ENCODE results near the gene RIN2.

Gene RIN2

GRCh38 chr20:19723051-19723450 lies 35.0 kb upstream of the RIN2 start:
- Histone ChIP-seq H3K27me3 (ENCODE audit: low read length) (no peaks in the 10 kb centered on the region), H3K9ac (ENCODE audit: low read length) (no peak overlapping the region)

DNA sequence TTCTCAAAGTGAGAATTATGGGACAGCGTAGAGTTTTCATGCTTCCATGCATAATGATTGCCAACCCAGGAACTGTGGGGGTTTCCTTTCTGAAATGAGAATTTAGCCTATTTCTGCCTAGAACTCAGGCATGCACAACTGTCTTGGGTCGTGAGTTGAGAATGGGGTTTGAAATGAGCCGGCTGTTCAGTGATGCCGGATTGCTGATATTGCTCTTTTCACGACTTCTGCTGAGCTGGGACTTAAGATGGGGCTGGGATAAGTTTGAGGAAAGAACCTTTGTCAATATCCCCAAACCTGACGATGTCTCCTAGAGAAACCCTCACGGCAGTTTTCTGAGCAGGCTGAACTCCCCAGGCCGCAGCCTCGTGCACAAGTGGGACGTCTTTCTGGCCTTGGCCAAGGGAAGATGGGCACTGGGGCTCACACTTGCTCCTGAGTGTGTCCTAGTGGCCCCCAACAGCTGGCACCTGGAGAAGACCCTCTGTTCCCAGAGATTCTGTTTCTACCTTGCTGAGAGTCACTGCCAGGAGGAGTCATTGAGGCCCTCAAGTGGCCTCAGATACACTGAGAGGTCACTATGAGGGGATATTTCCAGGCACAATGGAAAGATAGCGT lies 34.1 kb upstream of the RIN2 start:
- Histone ChIP-seq H3K4me3 (ENCODE audit: insufficient read depth, low read length, poor library complexity, severe bottlenecking) (no peak overlapping the region), H3F3A (ENCODE audit: insufficient read depth) (no peaks in the 10 kb centered on the region), H3K27me3 (ENCODE audit: low read length) (no peaks in the 10 kb centered on the region), H3K9ac (ENCODE audit: low read length) (no peak overlapping the region), H2AFZ (ENCODE audit: low read depth, low read length, severe bottlenecking) (no peak overlapping the region), H3K9me3 (ENCODE audit: insufficient read depth, low read length) (no peaks in the 10 kb centered on the region), H3K79me2 (ENCODE audit: insufficient read depth, low read length) (no peaks in the 10 kb centered on the region), H3K4me2 (ENCODE audit: low read depth, low read length, poor library complexity, severe bottlenecking) (no peak overlapping the region), H3K27ac (ENCODE audit: low read depth, low read length) (no peak overlapping the region), H4K20me1 (ENCODE audit: low read depth, low read length) (no peaks in the 10 kb centered on the region), H3K9me2 (replicated peaks; ENCODE audit: insufficient read depth, low read length) (no peaks in the 10 kb centered on the region), H3K36me3 (ENCODE audit: low read length) (no peaks in the 10 kb centered on the region)
- TF ChIP-seq EZH2phosphoT487 (conservative IDR thresholded peaks at IDR 0.05; ENCODE audit: low read length), result no peak
- TF ChIP-seq CTCF (IDR thresholded peaks at IDR 0.05; ENCODE audit: insufficient read depth, low read length, poor library complexity, severe bottlenecking), result no peak

More at GRCh38 chr20:19723051-19723450, 35.0 kb upstream of the RIN2 start:
- Histone ChIP-seq H2AFZ (ENCODE audit: low read depth, low read length, severe bottlenecking) (no peak overlapping the region), H3K36me3 (ENCODE audit: low read length) (no peaks in the 10 kb centered on the region), H4K20me1 (ENCODE audit: low read depth, low read length) (no peaks in the 10 kb centered on the region), H3F3A (ENCODE audit: insufficient read depth) (no peaks in the 10 kb centered on the region), H3K9me2 (replicated peaks; ENCODE audit: insufficient read depth, low read length) (no peaks in the 10 kb centered on the region), H3K27ac (ENCODE audit: low read depth, low read length) (no peak overlapping the region), H3K4me3 (ENCODE audit: insufficient read depth, low read length, poor library complexity, severe bottlenecking) (no peak overlapping the region), H3K9me3 (ENCODE audit: insufficient read depth, low read length) (no peaks in the 10 kb centered on the region), H3K4me2 (ENCODE audit: low read depth, low read length, poor library complexity, severe bottlenecking) (no peak overlapping the region), H3K79me2 (ENCODE audit: insufficient read depth, low read length) (no peaks in the 10 kb centered on the region)
- TF ChIP-seq CTCF (IDR thresholded peaks at IDR 0.05; ENCODE audit: insufficient read depth, low read length, poor library complexity, severe bottlenecking), result no peak

- Histone ChIP-seq H4K20me1 (ENCODE audit: low read depth, low read length) (no peaks in the 10 kb centered on the region), H2AFZ (ENCODE audit: low read depth, low read length, severe bottlenecking) (no peak overlapping the region), H3F3A (ENCODE audit: insufficient read depth) (no peaks in the 10 kb centered on the region), H3K9me3 (ENCODE audit: insufficient read depth, low read length) (no peaks in the 10 kb centered on the region), H3K9me2 (replicated peaks; ENCODE audit: insufficient read depth, low read length) (no peaks in the 10 kb centered on the region), H3K9ac (ENCODE audit: low read length) (no peak overlapping the region), H3K27ac (ENCODE audit: low read depth, low read length) (no peak overlapping the region), H3K4me2 (ENCODE audit: low read depth, low read length, poor library complexity, severe bottlenecking) (no peak overlapping the region), H3K4me3 (ENCODE audit: insufficient read depth, low read length, poor library complexity, severe bottlenecking) (no peak overlapping the region), H3K36me3 (ENCODE audit: low read length) (no peaks in the 10 kb centered on the region), H3K27me3 (ENCODE audit: low read length) (no peaks in the 10 kb centered on the region), H3K79me2 (ENCODE audit: insufficient read depth, low read length) (no peaks in the 10 kb centered on the region)
- TF ChIP-seq EZH2phosphoT487 (conservative IDR thresholded peaks at IDR 0.05; ENCODE audit: low read length), result no peak
- TF ChIP-seq CTCF (IDR thresholded peaks at IDR 0.05; ENCODE audit: insufficient read depth, low read length, poor library complexity, severe bottlenecking), result no peak
Measured at GRCh38 chr20:19725373-19725772, 32.7 kb upstream of the RIN2 start.
